ENCODE results near the gene PRKD1.

PRKD1 gene

DNA sequence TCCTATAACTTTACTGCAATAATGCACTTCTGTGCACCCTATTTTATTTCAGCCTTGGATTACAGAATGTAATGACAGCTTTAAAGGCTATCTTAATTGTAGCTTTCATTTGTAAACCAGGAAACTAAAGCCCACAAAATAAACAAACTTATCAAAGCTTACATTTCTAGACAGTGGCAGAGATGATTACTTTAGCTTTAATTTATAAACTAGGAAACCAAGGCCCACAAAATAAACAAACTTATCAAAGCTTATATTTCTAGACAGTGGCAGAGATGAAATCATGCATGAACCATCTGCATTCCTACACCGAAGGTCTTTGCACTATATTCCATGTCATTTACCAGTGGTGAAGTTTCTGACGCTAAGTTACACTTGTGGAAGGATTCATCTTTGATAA, 74.4 kb downstream of the PRKD1 start:
- no peaks in the 10 kb centered on the region for H3K36me3 ChIP-seq (ENCODE audit: insufficient read depth, low read length)
- DNase-seq (no peak), ATAC-seq (ENCODE audit: insufficient read depth, low read depth) (no peak)
- no peak for TF ChIP-seq EZH2 (IDR thresholded peaks at IDR 0.05; ENCODE audit: borderline replicate concordance, low read depth, low read length, severe bottlenecking)
- TF ChIP-seq, protein P1, sequence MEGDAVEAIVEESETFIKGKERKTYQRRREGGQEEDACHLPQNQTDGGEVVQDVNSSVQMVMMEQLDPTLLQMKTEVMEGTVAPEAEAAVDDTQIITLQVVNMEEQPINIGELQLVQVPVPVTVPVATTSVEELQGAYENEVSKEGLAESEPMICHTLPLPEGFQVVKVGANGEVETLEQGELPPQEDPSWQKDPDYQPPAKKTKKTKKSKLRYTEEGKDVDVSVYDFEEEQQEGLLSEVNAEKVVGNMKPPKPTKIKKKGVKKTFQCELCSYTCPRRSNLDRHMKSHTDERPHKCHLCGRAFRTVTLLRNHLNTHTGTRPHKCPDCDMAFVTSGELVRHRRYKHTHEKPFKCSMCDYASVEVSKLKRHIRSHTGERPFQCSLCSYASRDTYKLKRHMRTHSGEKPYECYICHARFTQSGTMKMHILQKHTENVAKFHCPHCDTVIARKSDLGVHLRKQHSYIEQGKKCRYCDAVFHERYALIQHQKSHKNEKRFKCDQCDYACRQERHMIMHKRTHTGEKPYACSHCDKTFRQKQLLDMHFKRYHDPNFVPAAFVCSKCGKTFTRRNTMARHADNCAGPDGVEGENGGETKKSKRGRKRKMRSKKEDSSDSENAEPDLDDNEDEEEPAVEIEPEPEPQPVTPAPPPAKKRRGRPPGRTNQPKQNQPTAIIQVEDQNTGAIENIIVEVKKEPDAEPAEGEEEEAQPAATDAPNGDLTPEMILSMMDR (IDR thresholded peaks at IDR 0.05; ENCODE audit: borderline replicate concordance, extremely low read depth, low read length, poor library complexity, severe bottlenecking), result no peak
- H3K27ac ChIP-seq (ENCODE audit: low read length), result no peak overlapping the region
- no peaks in the 10 kb centered on the region for H3K27me3 ChIP-seq (ENCODE audit: insufficient read depth, low read length, poor library complexity)
- H3K9me3 ChIP-seq (ENCODE audit: insufficient read depth, low read length, severe bottlenecking), result peaks cover 3% of the 10 kb centered on the region
- no peak overlapping the region for H2AFZ ChIP-seq (ENCODE audit: low read depth, low read length)
- no peak overlapping the region for H3K4me2 ChIP-seq (ENCODE audit: insufficient read depth, low read length)
- H3K79me2 ChIP-seq (ENCODE audit: insufficient read depth, low read length), result no peaks in the 10 kb centered on the region
- H3K4me3 ChIP-seq (ENCODE audit: low read depth in 1 of 2, low read length in 2 of 2), result no peak overlapping the region
- H3K4me1 ChIP-seq (ENCODE audit: insufficient read depth, low read length), result no peaks in the 10 kb centered on the region
- no peak overlapping the region for H3K9ac ChIP-seq (ENCODE audit: low read depth, low read length)
- H4K20me1 ChIP-seq (ENCODE audit: insufficient read depth, low read length), result no peaks in the 10 kb centered on the region

DNA sequence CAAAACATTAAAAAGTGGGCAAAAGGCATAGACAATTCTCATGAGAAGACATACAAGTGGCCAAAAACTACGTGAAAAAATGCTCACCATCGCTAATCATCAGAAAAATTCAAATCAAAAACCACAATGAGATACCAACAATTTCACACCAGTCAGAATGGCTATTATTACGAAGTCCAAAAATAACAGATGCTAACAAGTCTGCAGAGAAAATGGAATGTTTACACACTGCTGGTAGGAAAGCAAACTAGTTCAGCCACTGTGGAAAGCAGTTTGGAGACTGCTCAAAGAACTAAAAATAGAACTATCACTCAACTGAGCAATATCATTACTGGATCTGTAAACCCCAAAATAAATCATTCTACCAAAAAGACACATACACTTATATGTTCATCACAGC, 76.2 kb downstream of the PRKD1 start:
- Histone ChIP-seq H3K4me3 (ENCODE audit: low read depth in 1 of 2, low read length in 2 of 2) (no peak overlapping the region), H3K9me3 (ENCODE audit: insufficient read depth, low read length, severe bottlenecking) (peaks cover 3% of the 10 kb centered on the region), H3K27ac (ENCODE audit: low read length) (no peak overlapping the region), H3K79me2 (ENCODE audit: insufficient read depth, low read length) (no peaks in the 10 kb centered on the region), H2AFZ (ENCODE audit: low read depth, low read length) (no peak overlapping the region), H4K20me1 (ENCODE audit: insufficient read depth, low read length) (no peaks in the 10 kb centered on the region), H3K4me2 (ENCODE audit: insufficient read depth, low read length) (no peak overlapping the region), H3K9ac (ENCODE audit: low read depth, low read length) (no peak overlapping the region), H3K27me3 (ENCODE audit: insufficient read depth, low read length, poor library complexity) (no peaks in the 10 kb centered on the region), H3K4me1 (ENCODE audit: insufficient read depth, low read length) (no peaks in the 10 kb centered on the region), H3K36me3 (ENCODE audit: insufficient read depth, low read length) (no peaks in the 10 kb centered on the region)
- no peak for TF ChIP-seq EZH2 (IDR thresholded peaks at IDR 0.05; ENCODE audit: borderline replicate concordance, low read depth, low read length, severe bottlenecking)
- TF ChIP-seq, protein P1 (IDR thresholded peaks at IDR 0.05; ENCODE audit: borderline replicate concordance, extremely low read depth, low read length, poor library complexity, severe bottlenecking), result no peak
- ATAC-seq (ENCODE audit: insufficient read depth, low read depth), result no peak
- no peak for DNase-seq

DNA sequence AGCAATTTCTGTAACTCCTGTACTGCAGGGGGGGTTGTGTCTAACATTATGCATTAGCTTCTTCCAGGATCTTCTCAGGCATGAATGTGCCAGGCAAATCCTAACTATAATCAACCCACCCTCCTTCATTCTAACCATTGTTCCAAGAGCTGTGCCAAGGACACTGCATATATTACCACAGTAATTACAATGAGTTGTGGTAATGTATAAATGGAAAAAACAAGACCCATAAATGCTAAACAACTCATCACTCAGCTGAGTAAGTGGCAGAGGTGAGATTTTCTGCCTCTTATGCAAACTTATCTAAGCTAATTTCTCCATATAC, 80.6 kb downstream of the PRKD1 start:
- H3K79me2 ChIP-seq (ENCODE audit: insufficient read depth, low read length), result no peaks in the 10 kb centered on the region
- TF ChIP-seq, protein P1 (IDR thresholded peaks at IDR 0.05; ENCODE audit: borderline replicate concordance, extremely low read depth, low read length, poor library complexity, severe bottlenecking), result no peak
- TF ChIP-seq EZH2 (IDR thresholded peaks at IDR 0.05; ENCODE audit: borderline replicate concordance, low read depth, low read length, severe bottlenecking), result no peak
- H4K20me1 ChIP-seq (ENCODE audit: insufficient read depth, low read length), result no peaks in the 10 kb centered on the region
- no peak overlapping the region for H3K4me3 ChIP-seq (ENCODE audit: low read depth in 1 of 2, low read length in 2 of 2)
- H3K27ac ChIP-seq (ENCODE audit: low read length), result no peak overlapping the region
- H3K4me1 ChIP-seq (ENCODE audit: insufficient read depth, low read length), result no peaks in the 10 kb centered on the region
- no peaks in the 10 kb centered on the region for H3K9me3 ChIP-seq (ENCODE audit: insufficient read depth, low read length, severe bottlenecking)
- no peak for ATAC-seq (ENCODE audit: insufficient read depth, low read depth)
- DNase-seq, result no peak
- H2AFZ ChIP-seq (ENCODE audit: low read depth, low read length), result no peak overlapping the region
- H3K27me3 ChIP-seq (ENCODE audit: insufficient read depth, low read length, poor library complexity), result no peaks in the 10 kb centered on the region
- no peak overlapping the region for H3K4me2 ChIP-seq (ENCODE audit: insufficient read depth, low read length)
- H3K36me3 ChIP-seq (ENCODE audit: insufficient read depth, low read length), result no peaks in the 10 kb centered on the region
- H3K9ac ChIP-seq (ENCODE audit: low read depth, low read length), result no peak overlapping the region

Data from DND-41 (cell line).